Activated T-helper 1 cell treated with anti-CD3 and anti-CD28 coated beads, Interleukin-12 subunit alpha, Interleukin-12 subunit beta, Interleukin-2, Interleukin-4 antibody, amounts not matched to agents 30 ng/mL and 10 ng/mL and 1 ng/mL, durations not matched to agents 14 hours and 24 hours and 36 hours (primary cell): Measurements from ENCODE around the gene QRFP. TPM values are rescaled to one million over a fixed set of nuclear protein-coding genes. Genes with fewer than 3 reads are reported as not detected.

Source experiments
- DNase-seq: peaks from one replicate; pipeline ENCODE4 v3.0.0; 2021; ENCODE audit warnings: low spot score
- H3K27ac Mint-ChIP-seq: one replicate; pipeline ENCODE4 v1.8.0; 2021; ENCODE audit warnings: mild to moderate bottlenecking, mixed read lengths
- H3K27me3 Mint-ChIP-seq: one replicate; pipeline ENCODE4 v1.8.0; 2022; ENCODE audit warnings: mild to moderate bottlenecking, moderate library complexity, mixed read lengths; ENCODE audit not compliant: insufficient read depth
- H3K36me3 Mint-ChIP-seq: one replicate; pipeline ENCODE4 v1.8.0; 2021; ENCODE audit warnings: low read depth, mixed read lengths
- H3K4me1 Mint-ChIP-seq: one replicate; pipeline ENCODE4 v1.8.0; 2021; ENCODE audit warnings: low read depth, mixed read lengths
- H3K4me3 Mint-ChIP-seq: one replicate; pipeline ENCODE4 v1.8.0; 2021; ENCODE audit warnings: mild to moderate bottlenecking, moderate library complexity, mixed read lengths
- H3K9me3 Mint-ChIP-seq: one replicate; pipeline ENCODE4 v1.8.0; 2021; ENCODE audit warnings: mixed read lengths
- intact Hi-C: fragments of 100-400 bp; cut with micrococcal nuclease; formaldehyde crosslinking; loops from one replicate; pipeline ENCODE4 v1.15.1; 2024
- total RNA-seq: library from RNA; stranded (reverse); gene quantifications from 2 replicates; pipeline ENCODE4 v1.2.3, GENCODE V29; 2022

QRFP gene
- total RNA-seq, 1 donor from 2014 or later, result not detected

DNA sequence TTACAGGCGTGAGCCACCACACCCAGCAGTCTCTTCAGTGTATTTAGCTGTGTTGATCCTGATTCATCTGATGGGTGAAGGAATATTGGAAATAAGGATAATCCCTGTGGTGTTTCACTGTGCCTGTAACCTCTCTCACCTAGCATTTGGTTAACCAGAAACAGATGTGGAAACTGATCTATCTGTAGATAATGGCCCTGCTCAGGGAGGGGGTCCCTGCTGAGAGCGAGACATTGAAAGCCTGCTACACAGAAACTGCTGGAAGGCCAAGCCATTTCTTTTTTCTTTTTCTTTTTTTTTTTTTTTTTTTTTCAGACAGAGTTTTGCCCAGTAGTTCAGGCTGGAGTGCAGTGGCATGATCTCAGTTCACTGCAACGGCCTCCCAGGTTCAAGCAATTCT lies 28.4 kb downstream of the QRFP start:
- intact Hi-C loops, result no loop called here

DNA sequence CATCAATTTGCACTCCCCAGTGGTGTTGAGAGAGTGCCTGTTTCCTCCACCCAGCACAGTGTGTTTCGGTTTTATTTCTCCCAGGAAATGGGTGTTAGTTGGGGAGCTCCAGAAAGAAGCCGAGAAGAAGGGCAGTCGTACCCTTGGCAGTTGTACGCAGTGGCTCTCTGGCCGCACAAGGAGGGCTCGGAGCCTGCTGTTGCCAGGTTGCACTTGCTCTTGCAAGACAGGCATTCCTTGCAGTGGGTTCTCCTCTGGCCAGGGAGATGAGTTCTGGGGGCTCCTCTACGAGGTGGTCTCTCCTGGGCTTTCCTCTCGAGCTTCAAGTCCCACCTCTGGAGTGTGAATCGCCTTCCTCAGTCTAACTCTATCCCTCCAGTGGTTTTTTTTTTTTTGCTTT lies 29.1 kb downstream of the QRFP start:
- Mint-ChIP-seq H3K9me3 (no peaks in the 10 kb centered on the region), H3K4me3 (no peak overlapping the region), H3K4me1 (peaks cover 4% of the 10 kb centered on the region), H3K27me3 (no peaks in the 10 kb centered on the region), H3K27ac (no peak overlapping the region), H3K36me3 (peaks cover 4% of the 10 kb centered on the region)
- intact Hi-C loops, result loop anchor here (2.0 kb wide), 1 partner anchor 131 kb away; no protein-coding TSS in a partner anchor
- no peak for DNase-seq

More for the DNA sequence above, 28.4 kb downstream of the QRFP start:
- H3K9me3 Mint-ChIP-seq, result no peaks in the 10 kb centered on the region
- H3K36me3 Mint-ChIP-seq, result peaks cover 4% of the 10 kb centered on the region
- H3K27ac Mint-ChIP-seq, result no peak overlapping the region
- no peak for DNase-seq
- H3K4me3 Mint-ChIP-seq, result no peak overlapping the region
- peaks cover 4% of the 10 kb centered on the region for H3K4me1 Mint-ChIP-seq
- no peaks in the 10 kb centered on the region for H3K27me3 Mint-ChIP-seq

DNA sequence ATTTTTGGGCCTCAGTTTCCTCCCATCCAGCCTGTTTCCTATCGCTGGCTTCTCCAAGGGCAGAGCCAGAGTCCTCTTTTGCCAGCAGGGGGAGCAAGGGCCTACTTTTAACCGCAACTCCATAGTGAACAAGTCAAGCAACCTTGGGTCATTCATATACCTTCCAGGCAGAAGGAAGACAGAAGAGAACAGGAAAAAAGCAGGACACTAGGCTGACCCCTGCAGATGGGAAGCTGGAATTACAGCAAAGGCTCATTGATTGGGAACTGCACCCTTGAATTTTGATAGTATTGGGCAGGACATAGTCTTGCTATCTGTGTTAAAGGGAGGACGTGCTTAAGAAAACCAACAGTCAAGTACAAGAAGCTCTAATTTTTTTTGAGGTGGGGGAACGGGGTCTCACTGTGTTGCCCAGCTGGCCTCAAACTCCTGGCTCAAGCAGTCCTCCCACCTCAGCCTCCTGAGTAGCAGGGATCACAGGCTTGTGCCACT lies 30.1 kb downstream of the QRFP start:
- peak; percentile 25 for DNase-seq
- Mint-ChIP-seq H3K27me3 (no peaks in the 10 kb centered on the region), H3K27ac (no peak overlapping the region), H3K4me3 (no peak overlapping the region), H3K36me3 (no peaks in the 10 kb centered on the region), H3K9me3 (no peaks in the 10 kb centered on the region), H3K4me1 (peaks cover 4% of the 10 kb centered on the region)
- intact Hi-C loops, result loop anchor here (1.0 to 2.0 kb wide), 2 partner anchors 75 to 132 kb away; no protein-coding TSS in a partner anchor

DNA sequence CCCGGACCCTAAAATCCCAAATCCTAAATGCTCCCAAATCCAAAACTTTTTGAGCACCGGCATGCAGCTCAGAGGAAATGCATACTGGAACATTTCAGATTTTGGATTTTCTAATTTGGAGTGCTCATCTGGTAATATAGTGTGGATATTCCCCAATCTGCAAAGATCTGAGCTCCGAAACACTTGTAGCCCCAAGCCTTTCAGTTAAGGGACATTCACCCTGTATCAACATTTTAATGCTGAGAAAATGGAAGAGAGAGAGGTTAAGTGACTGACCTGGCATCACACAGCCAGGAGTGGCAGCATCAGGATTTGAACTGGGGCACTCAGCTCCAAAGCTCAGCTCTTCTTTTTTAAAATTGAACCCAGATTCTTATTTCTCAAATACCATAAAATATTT lies 30.7 kb downstream of the QRFP start:
- Mint-ChIP-seq H3K9me3 (no peaks in the 10 kb centered on the region), H3K4me3 (no peak overlapping the region), H3K27ac (no peak overlapping the region), H3K36me3 (no peaks in the 10 kb centered on the region), H3K4me1 (peaks cover 4% of the 10 kb centered on the region), H3K27me3 (no peaks in the 10 kb centered on the region)
- intact Hi-C loops, result loop anchor here (1.0 to 2.0 kb wide), 2 partner anchors 75 to 133 kb away; no protein-coding TSS in a partner anchor
- no peak for DNase-seq

DNA sequence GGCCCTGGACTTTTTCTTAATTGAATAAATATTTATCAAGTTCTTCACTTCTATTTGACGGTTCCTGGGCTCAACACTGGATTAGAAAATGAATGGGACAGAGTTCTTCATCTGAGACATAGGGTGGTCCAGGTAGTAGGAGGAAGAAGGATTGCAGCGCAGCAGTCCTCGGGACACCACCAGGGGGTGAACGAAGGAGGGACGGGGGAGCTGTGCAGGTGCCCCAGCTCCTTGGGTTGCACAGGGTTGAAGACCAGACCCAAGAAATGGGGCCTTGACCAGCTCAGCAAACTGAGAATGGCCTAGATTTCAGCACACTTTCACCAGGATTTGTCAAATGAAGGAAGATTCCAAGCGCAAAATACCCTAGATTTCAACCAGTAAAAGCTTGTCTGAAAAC lies 32.1 kb downstream of the QRFP start:
- no peaks in the 10 kb centered on the region for H3K36me3 Mint-ChIP-seq
- intact Hi-C loops, result no loop called here
- H3K27ac Mint-ChIP-seq, result no peak overlapping the region
- no peak for DNase-seq
- H3K27me3 Mint-ChIP-seq, result no peaks in the 10 kb centered on the region
- no peaks in the 10 kb centered on the region for H3K9me3 Mint-ChIP-seq
- no peak overlapping the region for H3K4me3 Mint-ChIP-seq
- peaks cover 4% of the 10 kb centered on the region for H3K4me1 Mint-ChIP-seq

DNA sequence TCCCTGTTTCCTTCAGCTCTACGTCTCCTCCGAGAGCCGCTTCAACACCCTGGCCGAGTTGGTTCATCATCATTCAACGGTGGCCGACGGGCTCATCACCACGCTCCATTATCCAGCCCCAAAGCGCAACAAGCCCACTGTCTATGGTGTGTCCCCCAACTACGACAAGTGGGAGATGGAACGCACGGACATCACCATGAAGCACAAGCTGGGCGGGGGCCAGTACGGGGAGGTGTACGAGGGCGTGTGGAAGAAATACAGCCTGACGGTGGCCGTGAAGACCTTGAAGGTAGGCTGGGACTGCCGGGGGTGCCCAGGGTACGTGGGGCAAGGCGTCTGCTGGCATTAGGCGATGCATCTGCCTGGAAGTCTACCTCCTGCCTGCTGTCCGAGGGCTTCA lies 33.9 kb downstream of the QRFP start:
- no peak for DNase-seq
- intact Hi-C loops, result loop anchor here (1.0 to 2.0 kb wide), 4 partner anchors 91 to 402 kb away; no protein-coding TSS in a partner anchor
- Mint-ChIP-seq H3K27me3 (no peaks in the 10 kb centered on the region), H3K4me3 (no peak overlapping the region), H3K4me1 (peaks cover 4% of the 10 kb centered on the region), H3K27ac (no peak overlapping the region), H3K36me3 (no peaks in the 10 kb centered on the region), H3K9me3 (no peaks in the 10 kb centered on the region)

DNA sequence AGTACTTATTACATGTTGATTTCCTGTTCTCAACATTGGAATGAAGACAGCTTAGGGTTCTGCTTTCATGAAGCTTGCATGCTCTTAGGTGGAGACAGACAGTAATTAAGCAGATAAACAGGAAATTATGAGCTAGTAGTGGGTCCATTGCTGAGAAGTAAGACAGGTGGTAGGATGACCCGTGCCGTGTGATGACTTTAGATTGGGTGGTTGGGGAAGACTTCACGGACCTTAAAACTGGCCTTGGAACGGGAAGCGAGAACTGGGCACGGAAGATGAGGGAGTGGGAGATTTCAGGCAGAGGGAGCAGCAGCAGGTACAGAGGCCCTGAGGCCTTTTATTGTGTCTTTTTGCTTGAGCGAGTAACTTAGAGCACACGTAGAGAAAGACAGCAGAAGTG lies 34.4 kb downstream of the QRFP start:
- intact Hi-C loops, result loop anchor here (2.0 kb wide), 1 partner anchor 401 kb away; no protein-coding TSS in a partner anchor
- Mint-ChIP-seq H3K27me3 (no peaks in the 10 kb centered on the region), H3K4me3 (no peak overlapping the region), H3K9me3 (no peaks in the 10 kb centered on the region), H3K36me3 (no peaks in the 10 kb centered on the region), H3K4me1 (peaks cover 2% of the 10 kb centered on the region), H3K27ac (no peak overlapping the region)
- no peak for DNase-seq

DNA sequence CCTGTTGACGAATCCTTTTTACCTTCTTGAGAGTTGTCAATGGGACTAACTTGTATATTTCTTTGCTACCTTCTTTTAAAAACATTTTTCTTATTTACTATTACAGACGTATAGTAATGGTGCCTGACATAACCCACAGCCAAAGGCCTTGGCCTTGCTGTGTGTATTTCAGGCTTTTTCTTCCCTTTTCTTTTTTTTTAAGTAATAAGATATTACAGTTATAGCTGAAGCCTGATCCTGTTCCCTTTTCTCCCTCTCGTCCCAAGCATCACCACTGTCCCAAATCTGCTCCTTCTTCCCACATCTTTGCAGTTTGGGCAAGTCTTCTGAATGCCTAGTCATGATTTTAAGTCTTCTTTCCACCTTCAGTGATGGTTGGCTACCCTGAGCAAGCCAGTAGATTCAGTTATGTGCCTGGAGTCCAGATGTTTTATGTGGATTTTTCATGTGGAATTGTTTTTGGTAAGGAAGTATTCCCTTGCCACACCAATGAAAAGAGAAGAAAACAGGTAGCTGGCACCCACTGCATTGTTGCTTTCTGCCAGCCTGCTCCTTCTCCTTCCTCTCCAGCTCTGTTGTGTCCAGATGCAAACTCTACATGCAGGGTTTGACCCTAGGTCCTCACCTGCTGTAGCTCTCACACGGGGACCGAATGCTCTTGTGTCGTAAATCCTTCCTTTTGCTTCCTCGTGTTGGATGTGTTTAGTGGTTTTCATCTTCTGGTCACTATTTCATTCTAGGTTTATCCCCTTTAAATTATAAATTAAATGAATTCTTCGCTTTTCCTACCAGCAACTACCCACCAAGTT lies 35.0 kb downstream of the QRFP start:
- Mint-ChIP-seq H3K4me1 (no peaks in the 10 kb centered on the region), H3K27me3 (no peaks in the 10 kb centered on the region), H3K4me3 (no peak overlapping the region), H3K36me3 (no peaks in the 10 kb centered on the region), H3K27ac (no peak overlapping the region), H3K9me3 (no peaks in the 10 kb centered on the region)
- intact Hi-C loops, result loop anchor here (2.0 kb wide), 1 partner anchor 401 kb away; no protein-coding TSS in a partner anchor
- no peak for DNase-seq

DNA sequence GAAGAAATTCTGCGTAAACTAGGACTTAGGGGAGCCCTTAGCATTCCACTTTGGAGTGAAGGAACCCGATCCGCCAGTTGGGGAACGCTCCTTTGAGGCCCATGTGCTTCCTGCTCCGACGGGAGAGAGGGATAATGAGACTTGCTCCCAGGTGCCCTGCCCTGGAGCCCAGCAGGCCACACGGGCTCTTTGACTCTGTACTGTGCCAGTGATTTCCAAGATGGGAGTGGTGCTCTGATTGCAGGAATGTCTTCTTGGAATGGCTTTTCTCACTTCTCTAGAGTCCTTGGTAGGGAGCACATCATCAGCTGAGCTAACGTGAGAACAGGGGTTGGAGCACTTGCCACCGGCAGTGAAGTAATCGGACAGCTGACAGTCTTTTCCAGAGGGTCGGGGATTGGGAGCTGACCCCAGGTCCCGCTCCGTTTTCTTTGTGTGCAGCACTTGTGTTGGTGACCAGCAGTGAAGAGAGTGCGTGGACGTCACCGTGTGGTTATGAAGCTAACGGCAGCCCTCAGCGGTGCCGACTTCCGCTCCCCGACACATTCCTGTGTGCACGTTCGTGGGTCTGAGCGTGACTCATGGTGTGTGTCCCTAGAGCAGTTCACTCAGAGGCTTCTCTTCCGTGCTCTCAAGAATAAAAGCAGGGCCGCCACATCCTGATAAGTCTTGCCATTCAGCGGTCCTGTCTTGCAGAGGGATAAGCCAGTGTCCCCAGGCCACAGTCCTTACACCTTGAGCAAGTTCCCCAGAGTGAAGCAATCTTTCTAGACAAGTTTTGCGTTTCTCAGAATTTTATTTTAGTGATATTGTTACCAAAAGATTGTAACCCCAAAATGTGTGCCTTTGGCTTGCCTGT lies 35.9 kb downstream of the QRFP start:
- H3K4me1 Mint-ChIP-seq, result no peaks in the 10 kb centered on the region
- no peaks in the 10 kb centered on the region for H3K27me3 Mint-ChIP-seq
- H3K4me3 Mint-ChIP-seq, result no peak overlapping the region
- H3K36me3 Mint-ChIP-seq, result no peaks in the 10 kb centered on the region
- intact Hi-C loops, result no loop called here
- no peak overlapping the region for H3K27ac Mint-ChIP-seq
- DNase-seq, result no peak
- no peaks in the 10 kb centered on the region for H3K9me3 Mint-ChIP-seq

DNA sequence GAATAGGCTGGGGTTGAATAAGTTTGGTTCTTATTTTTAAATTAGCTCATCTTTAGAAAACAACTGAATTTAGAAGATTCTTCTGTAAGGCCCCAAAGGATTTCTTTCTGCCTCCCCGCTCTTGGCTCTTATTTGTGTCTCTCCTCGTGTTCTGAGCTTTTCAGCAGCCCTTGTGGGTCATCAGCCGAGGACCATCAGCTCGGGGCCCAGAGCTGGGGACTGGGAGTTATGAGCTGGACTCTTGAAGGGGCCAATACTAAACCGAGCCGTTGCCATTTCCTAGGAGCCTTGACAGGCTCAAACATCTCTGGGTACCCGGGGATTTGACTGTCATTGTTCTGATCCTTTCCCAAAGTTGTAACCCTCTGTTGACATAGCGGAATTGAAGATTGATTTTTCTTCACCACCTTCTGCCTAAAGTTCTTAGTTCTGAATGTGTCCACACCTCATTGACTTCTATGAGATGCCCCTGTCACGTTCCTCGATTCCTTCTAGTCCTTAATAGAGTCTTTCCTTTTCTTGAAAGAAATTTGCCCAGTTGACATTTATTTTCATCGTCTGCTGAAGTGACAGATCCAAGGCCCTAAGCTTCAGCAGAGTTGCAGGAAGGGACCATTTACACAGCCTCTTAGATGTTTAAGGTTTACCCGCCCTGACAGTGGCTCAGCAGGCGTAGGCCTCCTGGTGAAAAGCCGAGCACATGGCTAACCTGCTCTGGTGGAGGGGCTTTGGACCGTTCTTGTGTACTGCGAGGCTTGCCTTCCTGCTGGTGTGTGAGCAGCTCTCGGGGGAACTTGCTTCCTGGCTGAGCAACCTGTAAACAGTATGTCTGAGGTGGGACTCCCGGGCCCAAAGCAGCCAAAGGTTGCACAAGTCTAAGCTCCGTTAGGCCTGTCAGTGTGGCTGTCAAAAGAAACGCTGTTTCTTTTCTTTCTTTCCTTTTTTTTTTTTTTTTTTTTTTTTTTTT lies 37.6 kb downstream of the QRFP start:
- Mint-ChIP-seq H3K9me3 (no peaks in the 10 kb centered on the region), H3K27ac (no peak overlapping the region), H3K4me3 (no peak overlapping the region), H3K4me1 (no peaks in the 10 kb centered on the region), H3K27me3 (no peaks in the 10 kb centered on the region), H3K36me3 (no peaks in the 10 kb centered on the region)
- intact Hi-C loops, result no loop called here
- no peak for DNase-seq

DNA sequence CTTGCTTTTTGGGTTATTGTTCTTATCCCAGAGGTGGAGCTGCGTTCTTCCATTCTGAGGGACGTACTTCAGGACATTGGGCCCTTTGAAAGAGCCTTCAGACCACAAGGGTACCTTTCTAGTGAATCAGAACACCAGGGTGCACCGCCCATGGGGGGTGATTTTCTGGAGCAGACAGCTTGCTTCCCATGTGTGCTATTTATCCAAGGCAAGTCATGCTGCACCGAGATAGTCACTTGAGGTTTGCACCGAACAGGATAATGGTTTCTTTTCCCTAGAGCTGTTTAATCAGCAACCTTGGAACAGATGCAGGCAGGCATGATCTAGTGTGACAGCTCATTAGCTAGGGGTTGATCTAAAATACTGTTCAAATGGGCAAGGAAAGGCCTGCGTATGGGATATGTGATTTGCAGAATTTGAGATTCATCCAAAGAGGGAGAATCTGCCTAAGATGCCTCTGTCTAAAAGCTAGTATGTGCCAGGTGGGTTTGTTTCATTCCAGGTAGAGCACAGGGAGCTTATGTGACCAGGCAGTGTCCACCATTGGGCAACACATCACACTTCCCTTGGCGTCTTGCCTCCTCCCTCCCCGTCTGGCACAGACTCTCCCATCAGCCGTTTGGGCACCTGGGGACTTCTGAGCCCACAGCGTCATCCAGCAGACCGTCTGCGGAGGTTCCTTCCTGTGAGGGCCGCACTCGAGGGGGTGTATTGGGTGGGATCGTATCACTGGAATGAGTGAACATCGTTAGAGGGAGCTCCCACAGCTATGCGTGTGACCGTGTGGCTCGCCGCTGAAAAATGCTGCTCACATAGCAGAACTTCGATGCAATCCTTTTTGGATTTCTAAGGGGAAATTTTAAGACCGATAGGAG lies 38.5 kb downstream of the QRFP start:
- H3K4me1 Mint-ChIP-seq, result no peaks in the 10 kb centered on the region
- H3K4me3 Mint-ChIP-seq, result no peak overlapping the region
- H3K27me3 Mint-ChIP-seq, result no peaks in the 10 kb centered on the region
- H3K9me3 Mint-ChIP-seq, result no peaks in the 10 kb centered on the region
- H3K27ac Mint-ChIP-seq, result no peak overlapping the region
- DNase-seq, result no peak
- no peaks in the 10 kb centered on the region for H3K36me3 Mint-ChIP-seq
- intact Hi-C loops, result no loop called here
